Tongue (tissue), 2 donors: ENCODE measurements around the gene ZCCHC8. TPM values are rescaled to one million over a fixed set of nuclear protein-coding genes. Genes with fewer than 3 reads are reported as not detected.
A peak's percentile ranks its signal among the peaks of the same experiment; 100 is the strongest.
"Not testable (repeated sequence)": the region's sequence is repeated elsewhere in the genome, so short reads cannot be mapped to it uniquely, and the experiment has no call there.

ENCODE experiments used
- DNase-seq: peaks from one replicate; pipeline ENCODE4 v3.0.0-alpha.2; 2015
- total RNA-seq: library from RNA; depleted of rRNA; stranded (reverse); fragments of >200 nt; gene quantifications from one replicate; pipeline ENCODE4 v1.2.3, GENCODE V29; 2014

ZCCHC8 gene
- total RNA-seq, 1 donor from 2014 or later, result 31.3 TPM

- DNase-seq, result no peak
Measured at GRCh38 chr12:122508163-122508562, 7.4 kb upstream of the ZCCHC8 start.

DNA sequence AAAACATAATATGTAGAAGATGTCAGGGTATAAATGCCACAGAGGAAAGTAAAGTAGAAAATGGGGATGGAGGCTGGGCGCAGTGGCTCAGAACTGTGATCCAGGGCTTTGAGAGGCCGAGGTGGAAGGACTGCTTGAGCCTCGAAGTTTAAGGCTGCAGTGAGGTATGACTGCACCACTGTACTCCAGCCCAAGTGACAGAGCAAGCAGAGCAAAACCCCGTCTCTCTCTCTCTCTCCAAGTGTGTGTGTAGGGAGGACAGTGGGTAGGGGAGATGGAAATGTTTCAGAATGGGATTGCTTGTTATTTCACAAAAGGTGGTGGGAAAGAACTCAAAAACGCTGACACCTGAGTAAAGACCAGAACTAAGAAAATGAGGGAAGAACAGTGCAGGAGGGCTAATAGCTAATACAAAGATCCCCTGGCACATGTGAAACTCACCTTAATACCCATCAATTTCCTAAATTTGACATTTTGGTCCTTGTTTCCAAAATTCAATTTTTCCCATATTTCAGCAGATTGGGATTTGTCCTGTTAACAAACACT lies 5.7 kb upstream of the ZCCHC8 start:
- DNase-seq, result no peak

- no peak for DNase-seq
Measured at GRCh38 chr12:122505419-122506051, 4.8 kb upstream of the ZCCHC8 start.

- no peak for DNase-seq
Measured at GRCh38 chr12:122503783-122504590, 3.3 kb upstream of the ZCCHC8 start.

DNA sequence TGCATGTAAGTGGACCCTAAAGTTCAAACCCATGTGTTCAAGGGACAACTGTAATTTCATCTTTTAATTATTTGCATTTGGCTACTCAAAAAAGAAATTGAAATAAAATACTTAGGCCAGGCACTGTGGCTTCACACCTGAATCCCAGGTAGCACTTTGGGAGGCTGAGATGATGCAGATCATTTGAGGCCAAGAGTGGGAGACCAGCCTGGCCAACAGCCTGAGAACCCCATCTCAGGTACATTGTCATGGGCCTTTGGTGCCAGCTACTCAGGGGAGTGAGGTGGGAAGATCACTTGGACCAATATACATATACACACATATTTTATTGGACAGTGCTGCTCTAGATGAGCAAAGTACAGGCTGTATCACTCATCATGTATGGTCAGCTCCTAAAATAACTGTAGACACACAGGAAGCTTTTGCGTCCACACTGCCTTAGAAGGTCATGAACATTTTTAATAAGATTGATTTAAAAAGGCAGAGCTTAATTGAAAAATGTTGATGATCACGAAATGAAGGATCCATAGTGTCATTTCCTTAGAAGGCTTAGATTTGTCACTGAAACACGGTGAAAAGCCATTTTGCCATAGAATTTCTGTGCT lies 2.5 kb upstream of the ZCCHC8 start:
- no peak for DNase-seq

DNA sequence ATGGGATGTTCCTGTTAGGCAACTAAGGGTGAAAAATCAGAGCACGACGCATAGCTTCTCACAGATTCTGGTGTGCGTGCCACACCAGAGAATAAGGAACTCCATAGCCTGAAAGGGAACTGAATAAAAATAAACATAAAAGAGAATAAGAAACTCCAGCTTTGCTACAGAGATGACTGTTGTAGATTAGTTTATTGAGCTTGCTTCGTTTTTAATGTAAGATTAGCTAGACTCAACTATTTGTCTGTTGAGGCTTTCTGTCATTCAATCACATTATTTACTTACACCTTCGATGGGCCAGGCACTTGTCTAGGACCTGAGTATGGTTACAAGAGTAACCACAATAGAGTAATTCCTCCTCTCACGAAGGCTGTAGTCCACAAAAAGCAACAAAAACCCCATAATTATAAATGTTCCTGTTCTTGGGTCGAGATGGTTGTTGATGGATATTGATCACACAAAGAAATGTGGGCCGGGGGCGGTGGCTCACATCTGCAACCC lies 807 bp upstream of the ZCCHC8 start:
- DNase-seq, result no peak

DNA sequence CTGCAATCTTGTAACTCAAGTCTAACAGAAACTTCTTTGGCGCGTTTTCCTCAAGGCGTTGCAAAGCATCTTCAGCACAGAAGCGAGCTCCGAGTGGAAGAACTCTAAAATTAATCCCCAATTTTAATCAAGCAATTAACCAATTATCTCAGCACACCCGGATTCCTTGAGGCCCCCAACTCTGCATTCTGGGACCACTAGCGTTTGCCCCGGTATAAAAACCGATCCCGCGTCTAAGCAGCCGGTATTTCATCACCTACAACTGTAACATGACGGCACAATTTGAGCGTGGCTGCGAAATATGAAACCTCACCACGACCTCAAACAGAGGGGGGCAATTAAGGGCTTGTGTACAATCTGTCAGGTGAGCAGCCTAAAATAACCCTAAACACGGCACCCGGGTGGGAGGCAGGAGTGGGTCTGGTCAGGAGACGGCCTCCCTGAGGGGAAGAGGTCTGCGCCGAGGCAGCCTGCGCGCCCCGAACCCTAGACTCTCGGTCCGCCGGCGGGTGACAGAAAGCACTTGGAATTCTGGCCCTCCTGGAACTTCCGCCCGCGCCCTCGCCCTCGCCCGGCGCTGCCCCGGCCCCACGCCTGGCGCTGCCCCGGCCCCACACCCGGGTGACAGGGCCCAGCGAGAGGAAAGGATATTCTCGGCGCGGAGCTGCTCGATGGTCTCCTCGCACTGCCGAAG lies 594 bp downstream of the ZCCHC8 start:
- DNase-seq, result peak; percentile 81

- no peak for DNase-seq
Measured at GRCh38 chr12:122495258-122495657, 5.5 kb downstream of the ZCCHC8 start.

DNA sequence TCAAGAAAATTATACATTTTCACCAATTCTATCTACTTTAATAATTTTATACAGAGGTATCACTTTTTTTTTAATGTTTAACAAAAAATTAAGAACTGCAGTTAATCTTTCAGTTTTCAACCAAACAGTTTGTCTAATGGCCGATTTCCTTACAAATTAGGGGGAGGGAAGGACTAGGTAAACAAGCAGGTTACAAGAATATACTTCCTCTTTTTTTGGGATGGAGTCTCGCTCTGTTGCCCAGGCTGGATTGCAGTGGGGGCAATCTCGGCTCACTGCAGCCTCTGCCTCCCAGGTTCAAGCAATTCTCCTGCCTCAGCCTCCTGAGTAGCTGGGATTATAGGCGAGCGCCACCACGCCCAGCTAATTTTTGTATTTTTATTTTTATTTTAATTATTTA lies 7.5 kb downstream of the ZCCHC8 start:
- not testable (repeated sequence) for DNase-seq

DNA sequence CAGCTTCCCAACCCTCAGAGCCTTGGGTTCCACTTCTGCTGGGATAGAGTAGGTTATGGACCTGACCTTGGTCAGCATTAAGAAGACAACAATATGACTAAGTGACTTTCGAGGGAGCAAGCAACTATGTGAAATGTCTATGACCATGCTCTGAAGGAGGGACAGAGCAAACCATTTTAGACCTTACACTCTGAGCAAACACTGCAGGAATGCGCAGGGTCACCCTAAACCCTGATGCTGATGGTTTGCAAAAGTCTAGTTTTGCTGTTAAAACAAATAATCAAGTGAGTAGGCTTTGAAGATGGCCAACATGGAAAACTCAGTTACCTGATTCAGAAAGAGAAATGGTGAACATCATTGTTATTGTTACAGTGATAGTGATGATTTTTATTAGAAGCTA lies 8.7 kb downstream of the ZCCHC8 start:
- DNase-seq, result no peak

- DNase-seq, result no peak
Measured at GRCh38 chr12:122489038-122489437, 11.7 kb downstream of the ZCCHC8 start.

DNA sequence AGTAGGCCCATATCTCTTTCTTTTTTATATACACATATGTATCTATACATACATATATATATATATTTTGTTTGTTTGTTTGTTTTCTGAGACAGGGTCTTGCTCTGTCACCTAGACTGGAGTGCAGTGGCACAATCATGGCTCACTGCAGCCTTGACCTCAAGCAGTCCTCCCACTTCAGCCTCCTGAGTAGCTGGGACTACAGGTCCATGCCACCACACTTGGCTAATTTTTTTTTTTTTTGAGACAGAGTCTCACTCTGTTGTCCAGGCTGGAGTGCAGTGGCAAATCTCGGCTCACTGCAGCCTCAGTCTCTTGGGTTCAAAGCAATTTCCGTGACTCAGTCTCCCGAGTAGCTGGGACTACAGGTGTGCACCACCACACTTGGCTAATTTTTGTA lies 12.9 kb downstream of the ZCCHC8 start:
- DNase-seq, result not testable (repeated sequence)

DNA sequence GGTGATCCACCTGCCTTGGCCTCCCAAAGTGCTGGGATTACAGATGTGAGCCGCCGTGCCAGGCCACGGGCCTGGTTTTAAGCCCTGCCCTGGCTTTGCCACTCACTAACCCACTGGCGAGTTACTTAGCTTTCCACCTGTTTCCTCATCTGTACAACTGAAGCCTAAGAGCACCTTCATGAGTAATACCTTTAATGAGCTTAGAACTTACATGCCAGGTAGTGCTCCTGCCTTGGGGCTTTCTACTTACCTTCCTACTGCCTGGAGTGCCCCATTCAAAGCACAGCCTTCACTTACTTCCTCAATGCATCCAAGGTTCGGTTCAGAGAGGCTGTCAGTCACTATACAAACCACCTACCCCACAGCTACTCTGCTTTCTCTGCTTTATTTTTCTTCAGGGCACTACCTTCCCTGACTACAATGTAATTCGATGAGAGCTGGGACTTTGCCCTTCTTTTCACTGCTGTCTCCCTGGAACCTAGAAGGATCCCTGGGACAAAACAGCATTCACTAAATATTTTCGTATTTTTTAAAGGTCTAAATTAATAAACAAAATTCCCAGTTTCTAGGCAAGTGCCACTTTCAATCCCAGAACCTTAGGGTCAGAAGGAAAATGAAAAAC lies 13.8 kb downstream of the ZCCHC8 start:
- DNase-seq, result no peak

DNA sequence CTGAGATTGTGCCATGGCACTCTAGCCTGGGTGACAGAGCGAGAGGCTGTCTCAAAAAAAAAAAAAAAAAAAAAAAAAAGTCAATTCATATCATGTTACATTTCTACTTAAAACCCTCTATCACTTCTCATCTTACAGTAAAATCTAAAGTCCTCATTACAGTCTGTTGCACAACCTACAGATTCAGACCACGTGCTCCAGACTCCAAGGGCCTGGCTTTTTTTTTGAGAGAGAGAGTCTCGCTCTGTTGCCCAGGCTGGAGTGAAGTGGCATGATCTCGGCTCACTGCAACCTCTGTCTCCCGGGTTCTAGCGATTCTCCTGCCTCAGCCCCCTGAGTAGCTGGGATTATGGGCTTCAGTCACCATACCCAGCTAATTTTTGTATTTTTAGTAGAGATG lies 14.4 kb downstream of the ZCCHC8 start:
- DNase-seq, result not testable (repeated sequence)

GRCh38 chr12:122484385-122484784 lies 16.3 kb downstream of the ZCCHC8 start:
- not testable (repeated sequence) for DNase-seq

- no peak for DNase-seq
Measured at GRCh38 chr12:122483969-122484368, 16.8 kb downstream of the ZCCHC8 start.

DNA sequence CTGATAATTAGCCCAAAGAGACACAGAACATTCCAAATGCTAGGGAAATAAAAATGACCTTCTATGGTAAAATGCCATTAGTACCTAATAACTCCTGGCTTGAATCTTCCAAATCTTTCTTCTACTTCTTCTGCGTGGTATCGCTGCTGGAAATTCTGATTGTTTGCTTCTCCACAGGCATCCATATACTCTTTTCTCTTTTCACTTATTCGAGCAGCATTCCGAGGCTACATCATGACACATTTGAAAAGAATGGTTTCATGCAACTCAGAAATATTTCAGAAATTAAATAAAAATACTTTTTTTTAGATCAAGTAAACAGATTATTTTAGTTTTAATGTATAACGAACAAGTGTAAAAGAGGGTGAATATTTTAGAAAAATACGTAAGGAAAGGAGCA lies 18.9 kb downstream of the ZCCHC8 start:
- no peak for DNase-seq

DNA sequence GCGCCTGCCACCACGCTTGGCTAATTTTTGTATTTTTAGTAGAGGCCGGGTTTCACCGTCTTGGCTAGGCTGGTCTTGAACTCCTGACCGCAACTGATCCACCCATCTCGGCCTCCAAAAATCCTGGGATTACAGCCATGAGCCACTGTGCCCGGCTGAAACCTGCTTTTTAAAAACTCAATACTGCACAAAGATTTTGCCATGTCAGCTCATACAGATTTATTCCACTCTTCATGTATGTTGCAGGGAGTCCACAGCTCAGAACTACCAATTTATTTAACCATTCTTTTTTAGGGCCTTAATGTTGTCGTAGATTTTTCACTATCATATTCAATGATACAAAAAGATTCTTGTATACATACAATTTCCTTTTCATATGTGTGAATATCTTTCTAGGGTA lies 20.0 kb downstream of the ZCCHC8 start:
- no peak for DNase-seq

GRCh38 chr12:122474324-122474716 lies 26.4 kb downstream of the ZCCHC8 start:
- no peak for DNase-seq

DNA sequence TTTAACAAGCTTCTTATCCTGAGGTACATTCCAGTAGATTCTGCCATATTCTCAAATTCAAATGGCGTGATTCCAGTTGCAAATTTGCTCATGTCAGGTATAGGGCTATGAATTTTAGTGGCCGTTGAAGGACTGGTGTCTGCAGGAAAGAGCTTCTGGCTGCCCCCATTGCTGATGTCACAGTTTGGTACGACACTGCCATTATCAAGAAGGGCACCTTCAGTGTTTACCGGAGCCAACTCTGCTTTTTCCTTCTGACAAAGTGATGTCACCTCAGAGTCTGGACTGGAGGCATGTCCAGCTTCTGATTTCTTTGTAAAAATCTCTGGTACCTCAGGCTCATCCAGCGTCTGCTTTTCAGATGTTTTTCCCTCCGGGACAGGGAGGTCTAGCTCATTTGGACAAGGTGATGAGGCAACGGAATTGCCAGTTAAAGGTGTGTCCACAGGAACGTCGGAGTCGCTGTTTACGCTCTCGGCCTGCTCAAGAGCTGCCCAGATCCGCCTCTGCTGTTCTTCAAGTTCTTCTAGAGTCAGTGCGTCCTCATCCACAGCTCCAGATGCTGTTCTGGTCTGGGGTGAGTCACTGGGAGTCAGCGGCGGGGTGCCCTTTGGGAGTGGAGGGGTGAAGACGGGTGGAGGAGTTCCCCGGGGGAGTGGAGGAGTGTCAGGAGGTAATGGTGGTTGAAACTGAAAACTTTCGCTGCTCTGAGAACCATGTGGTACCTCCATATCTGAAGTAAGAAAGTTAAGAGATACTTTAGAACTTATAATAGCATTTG lies 27.0 kb downstream of the ZCCHC8 start:
- DNase-seq, result no peak
